HG02938 (cell line): ENCODE results near the gene WDR55.
A peak's percentile ranks its signal among the peaks of the same experiment; 100 is the strongest.
"Not testable (repeated sequence)": the region's sequence is repeated elsewhere in the genome, so short reads cannot be mapped to it uniquely, and the experiment has no call there.

ENCODE experiments used
- ATAC-seq: cut with Tn5 transposase; IDR thresholded peaks from one replicate; pipeline ENCODE4 v1.9.1; 2021; ENCODE audit warnings: mild to moderate bottlenecking, moderate library complexity; ENCODE audit not compliant: unreplicated experiment

WDR55 gene

GRCh38 chr5:140708787-140709186 lies 44.1 kb downstream of the WDR55 start:
- not testable (repeated sequence) for ATAC-seq

- ATAC-seq, result peak; percentile 88
Observed at GRCh38 chr5:140710899-140711552, 46.3 kb downstream of the WDR55 start.

DNA sequence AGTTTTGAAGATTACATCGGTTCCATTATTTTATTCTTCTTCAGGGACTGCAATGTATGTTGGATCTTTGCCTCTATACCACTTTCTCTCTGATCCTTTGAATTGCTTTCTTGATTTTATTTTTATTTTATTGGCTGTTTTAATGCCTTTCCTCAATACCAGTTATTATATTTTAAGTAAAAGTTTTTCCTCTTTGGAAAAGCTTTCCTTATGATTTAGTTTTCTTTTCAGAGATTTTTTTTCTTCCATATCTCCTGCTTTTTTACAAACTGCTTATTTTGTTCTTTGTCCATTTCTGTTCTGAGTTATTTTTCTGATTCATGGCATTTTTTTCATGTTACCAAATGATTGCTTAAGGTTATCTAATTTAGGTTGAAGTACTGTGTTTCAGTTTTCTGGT lies 47.1 kb downstream of the WDR55 start:
- ATAC-seq, result no peak

DNA sequence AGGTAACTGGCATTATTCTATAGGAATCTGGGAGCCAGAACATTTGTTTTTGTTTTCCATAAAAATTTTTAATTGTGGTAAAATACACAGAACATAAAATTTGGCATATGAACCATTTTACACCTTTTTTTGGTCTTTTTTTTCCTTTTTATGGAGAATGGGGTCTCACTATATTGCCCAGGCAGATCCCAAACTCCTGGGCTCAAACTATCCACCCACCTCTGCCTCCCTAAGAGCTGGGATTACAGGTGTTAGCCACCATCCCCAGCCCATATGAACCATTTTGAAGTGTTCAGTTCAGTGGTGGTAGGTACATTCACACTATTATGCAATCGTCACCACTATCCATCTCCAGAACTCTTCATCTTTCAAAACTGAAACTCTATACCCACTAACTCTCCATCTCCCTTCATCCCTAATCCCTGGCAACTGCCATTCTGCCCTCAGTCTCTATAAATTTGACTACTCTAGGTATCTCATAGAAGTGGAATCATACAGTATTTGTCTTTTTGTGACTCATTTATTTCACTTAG lies 48.9 kb downstream of the WDR55 start:
- ATAC-seq, result no peak

- ATAC-seq, result not testable (repeated sequence)
Observed at GRCh38 chr5:140716238-140716637, 51.5 kb downstream of the WDR55 start.

GRCh38 chr5:140718266-140718592 lies 53.5 kb downstream of the WDR55 start:
- ATAC-seq, result no peak

DNA sequence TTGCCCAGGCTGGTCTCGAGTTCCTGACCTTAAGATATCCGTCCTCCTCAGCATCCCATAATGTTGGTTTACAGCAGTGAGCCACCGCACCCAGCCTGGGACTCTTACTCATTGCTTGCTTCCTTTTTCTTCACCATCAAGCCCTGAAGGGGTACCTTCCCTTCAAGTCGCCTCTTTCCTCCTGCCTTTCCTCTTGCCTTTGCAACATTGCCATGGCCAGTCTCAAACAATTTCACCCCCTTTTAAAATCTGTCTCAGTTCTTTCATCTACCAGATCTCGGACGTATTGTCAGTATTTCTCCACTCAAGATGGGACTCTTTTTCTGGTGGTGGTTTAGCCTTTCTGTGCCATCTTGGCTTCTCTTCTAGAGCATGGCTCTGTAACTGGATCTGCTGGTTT lies 56.0 kb downstream of the WDR55 start:
- ATAC-seq, result not testable (repeated sequence)

- not testable (repeated sequence) for ATAC-seq
Observed at GRCh38 chr5:140721395-140721794, 56.7 kb downstream of the WDR55 start.
